Breast epithelium (tissue), 3 donors: ENCODE data around the gene SPINT2.

Experiments
- POLR2A ChIP-seq: fragments of 450-650 bp; IDR thresholded peaks from one replicate; pipeline ENCODE4 v1.6.1; 2016; ENCODE audit warnings: antibody characterized with exemption, mild to moderate bottlenecking, moderate library complexity
- POLR2AphosphoS5 ChIP-seq, 3 donors: sonication (generic); formaldehyde crosslinking; IDR thresholded peaks; one replicate each; pipeline ENCODE4 v1.6.1; 2017; ENCODE audit warnings: antibody characterized with exemption in 3 of 3
- TF ChIP-seq, protein P1 (sequence below), 3 donors: fragments of 450-650 bp; IDR thresholded peaks; one replicate each; pipeline ENCODE4 v1.5.1; 2016 to 2017; ENCODE audit warnings: antibody characterized with exemption in 3 of 3, mild to moderate bottlenecking in 3 of 3, moderate library complexity in 3 of 3

DNA sequence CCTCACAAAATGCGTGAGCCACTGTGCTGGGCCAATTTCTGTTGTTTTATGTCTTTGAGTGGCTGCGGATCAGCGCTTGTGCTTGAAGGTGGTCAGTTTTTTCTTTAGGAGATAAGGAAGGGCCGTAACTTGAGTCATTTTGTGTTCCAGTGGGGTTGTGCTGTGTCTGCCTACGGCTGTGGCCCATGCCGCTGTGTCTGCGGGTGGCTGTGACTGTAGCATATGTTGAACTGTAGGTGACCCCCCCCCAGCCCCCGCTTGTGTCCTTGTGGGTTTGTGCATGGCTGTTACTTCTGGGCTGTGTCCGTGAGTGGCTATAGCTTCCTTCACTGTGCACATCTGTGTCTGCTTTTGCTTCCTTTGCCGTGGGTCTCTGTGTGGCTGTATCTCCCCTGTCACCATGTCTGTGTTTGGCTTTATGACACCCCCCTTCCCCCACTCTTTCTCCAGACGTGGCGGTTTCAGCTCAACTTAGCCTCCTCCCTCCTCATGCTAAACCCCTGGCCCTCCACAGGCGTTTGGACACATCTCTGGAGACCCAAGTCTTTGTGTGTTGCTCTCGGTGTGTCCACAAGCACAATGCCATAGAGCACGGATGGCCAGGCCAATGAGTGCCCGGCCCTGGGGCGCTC lies 8.9 kb upstream of the SPINT2 start:
- TF ChIP-seq, protein P1, sequence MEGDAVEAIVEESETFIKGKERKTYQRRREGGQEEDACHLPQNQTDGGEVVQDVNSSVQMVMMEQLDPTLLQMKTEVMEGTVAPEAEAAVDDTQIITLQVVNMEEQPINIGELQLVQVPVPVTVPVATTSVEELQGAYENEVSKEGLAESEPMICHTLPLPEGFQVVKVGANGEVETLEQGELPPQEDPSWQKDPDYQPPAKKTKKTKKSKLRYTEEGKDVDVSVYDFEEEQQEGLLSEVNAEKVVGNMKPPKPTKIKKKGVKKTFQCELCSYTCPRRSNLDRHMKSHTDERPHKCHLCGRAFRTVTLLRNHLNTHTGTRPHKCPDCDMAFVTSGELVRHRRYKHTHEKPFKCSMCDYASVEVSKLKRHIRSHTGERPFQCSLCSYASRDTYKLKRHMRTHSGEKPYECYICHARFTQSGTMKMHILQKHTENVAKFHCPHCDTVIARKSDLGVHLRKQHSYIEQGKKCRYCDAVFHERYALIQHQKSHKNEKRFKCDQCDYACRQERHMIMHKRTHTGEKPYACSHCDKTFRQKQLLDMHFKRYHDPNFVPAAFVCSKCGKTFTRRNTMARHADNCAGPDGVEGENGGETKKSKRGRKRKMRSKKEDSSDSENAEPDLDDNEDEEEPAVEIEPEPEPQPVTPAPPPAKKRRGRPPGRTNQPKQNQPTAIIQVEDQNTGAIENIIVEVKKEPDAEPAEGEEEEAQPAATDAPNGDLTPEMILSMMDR (IDR thresholded peaks at IDR 0.05): no peak
- TF ChIP-seq POLR2A (no peak), POLR2AphosphoS5 (IDR thresholded peaks at IDR 0.05) (no peak)
